Vagina (tissue), 2 donors: ENCODE measurements around the gene FUCA1.

Experiments
- POLR2A ChIP-seq, 2 donors: fragments of 450-650 bp; IDR thresholded peaks; one replicate each; pipeline ENCODE4 v1.6.1; 2017; ENCODE audit warnings: antibody characterized with exemption in 2 of 2, mild to moderate bottlenecking in 2 of 2, moderate library complexity in 2 of 2
- TF ChIP-seq, protein P1 (sequence below), 3 experiments: fragments of 450-650 bp in 2 of 3; fragments of 200-600 bp in 1 of 3; sonication (generic) in 1 of 3; IDR thresholded peaks; one replicate each; pipeline ENCODE4 v1.5.1; 2017 to 2019; ENCODE audit warnings: antibody characterized with exemption in 3 of 3, mild to moderate bottlenecking in 2 of 3, moderate library complexity in 2 of 3

DNA sequence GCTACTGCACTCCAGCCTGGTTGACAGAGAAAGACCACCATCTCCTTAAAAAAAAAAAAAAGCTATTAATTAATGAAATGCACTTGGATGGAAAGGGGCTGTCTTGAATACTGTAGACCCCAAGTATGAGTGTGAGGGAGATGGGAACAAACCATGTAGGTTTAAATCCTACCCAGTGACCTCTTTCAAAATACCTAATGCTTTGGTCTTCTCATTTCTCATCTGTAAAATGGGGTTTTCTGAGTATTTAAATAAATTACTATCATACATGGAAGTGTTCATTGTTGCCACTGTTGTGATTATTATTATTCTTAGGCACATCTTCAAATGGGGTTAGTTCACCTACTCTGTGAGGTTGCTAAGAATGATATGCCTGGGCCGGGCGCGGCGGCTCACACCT lies 17.1 kb upstream of the FUCA1 start:
- TF ChIP-seq, protein P1, sequence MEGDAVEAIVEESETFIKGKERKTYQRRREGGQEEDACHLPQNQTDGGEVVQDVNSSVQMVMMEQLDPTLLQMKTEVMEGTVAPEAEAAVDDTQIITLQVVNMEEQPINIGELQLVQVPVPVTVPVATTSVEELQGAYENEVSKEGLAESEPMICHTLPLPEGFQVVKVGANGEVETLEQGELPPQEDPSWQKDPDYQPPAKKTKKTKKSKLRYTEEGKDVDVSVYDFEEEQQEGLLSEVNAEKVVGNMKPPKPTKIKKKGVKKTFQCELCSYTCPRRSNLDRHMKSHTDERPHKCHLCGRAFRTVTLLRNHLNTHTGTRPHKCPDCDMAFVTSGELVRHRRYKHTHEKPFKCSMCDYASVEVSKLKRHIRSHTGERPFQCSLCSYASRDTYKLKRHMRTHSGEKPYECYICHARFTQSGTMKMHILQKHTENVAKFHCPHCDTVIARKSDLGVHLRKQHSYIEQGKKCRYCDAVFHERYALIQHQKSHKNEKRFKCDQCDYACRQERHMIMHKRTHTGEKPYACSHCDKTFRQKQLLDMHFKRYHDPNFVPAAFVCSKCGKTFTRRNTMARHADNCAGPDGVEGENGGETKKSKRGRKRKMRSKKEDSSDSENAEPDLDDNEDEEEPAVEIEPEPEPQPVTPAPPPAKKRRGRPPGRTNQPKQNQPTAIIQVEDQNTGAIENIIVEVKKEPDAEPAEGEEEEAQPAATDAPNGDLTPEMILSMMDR (IDR thresholded peaks at IDR 0.05) = no peak
- no peak for TF ChIP-seq POLR2A (IDR thresholded peaks at IDR 0.05)
